GM12878 (cell line): ENCODE results near the gene TMPRSS11B. TPM values are rescaled to one million over a fixed set of nuclear protein-coding genes. Genes with fewer than 3 reads are reported as not detected.

Experiments
- ATAC-seq: fragments of 200-7000 bp; cut with Tn5 transposase; 3 replicates; pipeline ENCODE4 v1.9.1; 2020; ENCODE audit warnings: mild to moderate bottlenecking, moderate library complexity
- BruUV-seq: library from RNA; stranded (reverse); fragments of 400-500 nt; replicated peaks from 2 replicates; lab custom pipeline; 2021; lab: Mats Ljungman, UMichigan
- CTCF ChIA-PET: fragments of 300-600 bp; sonication (Branson Sonifier 250); formaldehyde crosslinking; extraction: SDS; loops from one replicate; lab custom pipeline; 2021; ENCODE audit warnings: inconsistent platforms; lab: Yijun Ruan, JAX
- POLR2A ChIA-PET: fragments of 350-600 bp; formaldehyde crosslinking; extraction: SDS; loops from one replicate; lab custom pipeline; 2021; ENCODE audit warnings: inconsistent platforms; lab: Charles Lee
- RAD21 ChIA-PET: fragments of 300-600 bp; sonication (Branson Sonifier 250); formaldehyde crosslinking; loops from one replicate; lab custom pipeline; 2023; ENCODE audit warnings: antibody characterized with exemption; ENCODE audit not compliant: unreplicated experiment; lab: Charles Lee
- SMC1A ChIA-PET: fragments of 300-600 bp; sonication (Branson Sonifier 250); formaldehyde crosslinking; loops from one replicate; lab custom pipeline; 2023; ENCODE audit not compliant: unreplicated experiment, uncharacterized antibody; lab: Charles Lee
- DNase-seq: peaks from one replicate; pipeline ENCODE4 v3.0.0-alpha.2; 2011; ENCODE audit warnings: low read depth, low spot score
- FAIRE-seq: peaks from 3 replicates; lab custom pipeline; 2011; peaks lifted over from hg19 to GRCh38; lab: Jason Lieb, UNC
- H2AFZ ChIP-seq: 2 replicates; pipeline ENCODE4 v1.6.0; 2011; ENCODE audit warnings: low read depth, low read length, control low read depth; ENCODE audit not compliant: control insufficient read depth
- H3K27ac ChIP-seq: 2 replicates; pipeline ENCODE4 v1.5.1; 2011; ENCODE audit warnings: control low read depth; ENCODE audit not compliant: control insufficient read depth, insufficient read depth
- H3K27me3 ChIP-seq, 2 experiments: replicated peaks in 1 of 2; 2 replicates each; pipeline versions ENCODE4 v1.6.0 to v1.6.1; 2011; ENCODE audit warnings: low read length in 1 of 2; ENCODE audit not compliant: control insufficient read depth in 2 of 2, insufficient read depth in 2 of 2
- H3K36me3 ChIP-seq, 2 experiments: 2 replicates each; pipeline ENCODE4 v1.5.1; 2011; ENCODE audit warnings: low read length in 1 of 2; ENCODE audit not compliant: control insufficient read depth in 2 of 2, insufficient read depth in 2 of 2
- H3K4me1 ChIP-seq: 2 replicates; pipeline ENCODE4 v1.6.1; 2011; ENCODE audit warnings: mild to moderate bottlenecking, low read length, moderate library complexity, mixed read lengths; ENCODE audit not compliant: control insufficient read depth, insufficient read depth
- H3K4me2 ChIP-seq: 2 replicates; pipeline ENCODE4 v1.6.0; 2011; ENCODE audit warnings: control low read depth; ENCODE audit not compliant: control insufficient read depth, insufficient read depth
- H3K4me3 ChIP-seq: fragments of 200-600 bp; sonication (generic); 2 replicates; pipeline ENCODE4 v1.5.1; 2016
- H3K79me2 ChIP-seq: 2 replicates; pipeline ENCODE4 v1.6.0; 2011; ENCODE audit warnings: low read length; ENCODE audit not compliant: control insufficient read depth, insufficient read depth
- H3K9ac ChIP-seq: 2 replicates; pipeline ENCODE4 v1.8.0; 2011; ENCODE audit warnings: low read length, control low read depth, mixed read lengths; ENCODE audit not compliant: control insufficient read depth, insufficient read depth
- H3K9me3 ChIP-seq: replicated peaks from 3 replicates; pipeline ENCODE4 v1.5.1; 2011; ENCODE audit warnings: mild to moderate bottlenecking, low read length; ENCODE audit not compliant: control insufficient read depth, insufficient read depth
- H4K20me1 ChIP-seq: 2 replicates; pipeline ENCODE4 v1.6.0; 2011; ENCODE audit not compliant: control insufficient read depth, insufficient read depth
- ATF2 ChIP-seq: IDR thresholded peaks from 2 replicates; pipeline ENCODE4 v1.6.1; 2012; ENCODE audit warnings: low read length, inconsistent platforms
- ATF7 ChIP-seq: fragments of 450-650 bp; IDR thresholded peaks from 2 replicates; pipeline ENCODE4 v1.6.1; 2016; ENCODE audit warnings: low read depth, mild to moderate bottlenecking
- EED ChIP-seq: sonication (generic); IDR thresholded peaks from 2 replicates; pipeline ENCODE4 v1.6.1; 2016; ENCODE audit warnings: antibody characterized with exemption, low read depth
- JUNB ChIP-seq: IDR thresholded peaks from 2 replicates; pipeline ENCODE4 v1.6.1; 2016; ENCODE audit warnings: antibody characterized with exemption, mild to moderate bottlenecking
- KAT2A ChIP-seq: conservative IDR thresholded peaks from 2 replicates; pipeline ENCODE4 v1.6.1; 2011; ENCODE audit warnings: low read depth, low read length; ENCODE audit not compliant: control insufficient read depth
- NBN ChIP-seq: fragments of 450-650 bp; IDR thresholded peaks from 2 replicates; pipeline ENCODE4 v1.6.1; 2016
- NFYA ChIP-seq: IDR thresholded peaks from 2 replicates; pipeline ENCODE4 v1.6.1; 2011; ENCODE audit warnings: low read depth, mild to moderate bottlenecking, low read length, improper control_type of control experiment, borderline replicate concordance
- POU2F2 ChIP-seq: IDR thresholded peaks from 3 replicates; pipeline ENCODE4 v1.6.1; 2011; ENCODE audit warnings: low read depth, mild to moderate bottlenecking, low read length, borderline replicate concordance
- SKIL ChIP-seq: fragments of 450-650 bp; IDR thresholded peaks from 2 replicates; pipeline ENCODE4 v1.6.1; 2017; ENCODE audit warnings: mild to moderate bottlenecking, low read depth, inconsistent platforms; ENCODE audit not compliant: poor library complexity, severe bottlenecking
- SMARCA5 ChIP-seq: fragments of 450-650 bp; IDR thresholded peaks from 2 replicates; pipeline ENCODE4 v1.6.1; 2017; ENCODE audit warnings: mild to moderate bottlenecking
- SREBF1 ChIP-seq: IDR thresholded peaks from 2 replicates; pipeline ENCODE4 v1.6.1; 2012; ENCODE audit warnings: mild to moderate bottlenecking, low read length
- STAT3 ChIP-seq: IDR thresholded peaks from 2 replicates; pipeline ENCODE4 v1.6.1; 2011; ENCODE audit warnings: low read depth, low read length, improper control_type of control experiment
- TBL1XR1 ChIP-seq: IDR thresholded peaks from 2 replicates; pipeline ENCODE4 v1.6.1; 2012; ENCODE audit warnings: low read depth, low read length, improper control_type of control experiment
- YY1 ChIP-seq: IDR thresholded peaks from 2 replicates; pipeline ENCODE4 v1.6.1; 2011; ENCODE audit warnings: low read depth, mild to moderate bottlenecking, low read length
- ZBTB4 ChIP-seq: fragments of 450-650 bp; formaldehyde crosslinking; IDR thresholded peaks from 2 replicates; pipeline ENCODE4 v1.4.0; 2022; ENCODE audit warnings: mild to moderate bottlenecking, moderate library complexity
- in situ Hi-C: fragments of 300-500 bp; cut with MboI; formaldehyde crosslinking; loops from 9 replicates; pipeline ENCODE4 v1.14.3; 2018; ENCODE audit warnings: mixed read lengths
- intact Hi-C: fragments of 100-400 bp; cut with micrococcal nuclease; formaldehyde crosslinking; loops from one replicate; pipeline ENCODE4 v1.14.2; 2022; ENCODE audit not compliant: unreplicated experiment
- polyA plus RNA-seq, 11 experiments: library from polyadenylated mRNA; depleted of rRNA in 4 of 11; unstranded in 6 of 11; stranded (reverse) in 5 of 11; fragments of >200 nt; fragmentation: Nextera tagmentation in 4 of 11; fragmentation: Illumina TruSeq in 1 of 11; extraction: Ambion mirVana in 4 of 11; extraction: Trizol in 1 of 11; gene quantifications; 1 replicate in 1 of 11; 2 replicates in 10 of 11; pipeline versions ENCODE4 v1.2.1 to v1.2.3, GENCODE V29; 2011 to 2016; ENCODE audit warnings: inconsistent platforms in 2 of 11, missing spikeins in 2 of 11, low read depth in 1 of 11
- total RNA-seq, 4 experiments: library from RNA; depleted of rRNA in 3 of 4; stranded (reverse); fragments of >200 nt in 3 of 4; fragmentation: Illumina TruSeq in 1 of 4; extraction: Trizol in 1 of 4; gene quantifications; 2 replicates each; pipeline versions ENCODE4 v1.2.1 to v1.2.3, GENCODE V29; 2013 to 2021

Gene TMPRSS11B
- total and polyA plus RNA-seq, 10 of the 15 experiments (the other 5 are each of a cell fraction or from before 2014, with no cell fraction given), result not detected

- H3K4me2 ChIP-seq, result no peak overlapping the region
- H3K9me3 ChIP-seq, result no peaks in the 10 kb centered on the region
- ChIA-PET RAD21 (no interaction called here), POLR2A (no interaction called here), SMC1A (interaction anchor here (0.7 to 2.0 kb wide), 2 partner anchors 9 to 13 kb away, joined by 3 to 6 read pairs; no protein-coding TSS in a partner anchor), CTCF (interaction anchor here (1.5 kb wide), 1 partner anchor 10 kb away, joined by 10 read pairs; no protein-coding TSS in a partner anchor)
- no peaks in the 10 kb centered on the region for H4K20me1 ChIP-seq
- no peaks in the 10 kb centered on the region for H3K79me2 ChIP-seq
- BruUV-seq, result no TSS peak
- no peaks in the 10 kb centered on the region for H3K36me3 ChIP-seq
- intact Hi-C loops, result no loop called here
- no peak overlapping the region for H3K27ac ChIP-seq
- no peaks in the 10 kb centered on the region for H3K27me3 ChIP-seq
- no peak overlapping the region for H3K9ac ChIP-seq
- in situ Hi-C loops, result no loop called here
- H3K4me1 ChIP-seq, result no peaks in the 10 kb centered on the region
- H3K4me3 ChIP-seq, result no peak overlapping the region
- FAIRE-seq (no peak), ATAC-seq (no peak)
- H2AFZ ChIP-seq, result no peak overlapping the region
- no peak for TF ChIP-seq POU2F2
- no peak for TF ChIP-seq NFYA
- no peak for TF ChIP-seq ATF2
- TF ChIP-seq ATF7, result no peak
- TF ChIP-seq JUNB, result no peak
- no peak for TF ChIP-seq ZBTB4
- no peak for TF ChIP-seq TBL1XR1
- TF ChIP-seq YY1, result no peak
- no peak for TF ChIP-seq SREBF1
- no peak for TF ChIP-seq EED
- TF ChIP-seq SKIL, result no peak
- TF ChIP-seq KAT2A, result no peak
- no peak for TF ChIP-seq STAT3
- TF ChIP-seq SMARCA5, result no peak
- TF ChIP-seq NBN, result no peak
- TF ChIP-seq, all 136 proteins: peak for 0
- no peak for DNase-seq
These were observed 60.6 kb downstream of the TMPRSS11B start for GRCh38 chr4:68184923-68185322.
